Measurements from ENCODE around the gene ETV1.
"Not testable (repeated sequence)": the region's sequence is repeated elsewhere in the genome, so short reads cannot be mapped to it uniquely, and the experiment has no call there.

The ETV1 gene

GRCh38 chr7:13920053-13920697 is 69.3 kb downstream of the ETV1 start:
- DNase-seq, result no peak

GRCh38 chr7:13918333-13918732 is 71.1 kb downstream of the ETV1 start:
- DNase-seq, result not testable (repeated sequence)

DNA sequence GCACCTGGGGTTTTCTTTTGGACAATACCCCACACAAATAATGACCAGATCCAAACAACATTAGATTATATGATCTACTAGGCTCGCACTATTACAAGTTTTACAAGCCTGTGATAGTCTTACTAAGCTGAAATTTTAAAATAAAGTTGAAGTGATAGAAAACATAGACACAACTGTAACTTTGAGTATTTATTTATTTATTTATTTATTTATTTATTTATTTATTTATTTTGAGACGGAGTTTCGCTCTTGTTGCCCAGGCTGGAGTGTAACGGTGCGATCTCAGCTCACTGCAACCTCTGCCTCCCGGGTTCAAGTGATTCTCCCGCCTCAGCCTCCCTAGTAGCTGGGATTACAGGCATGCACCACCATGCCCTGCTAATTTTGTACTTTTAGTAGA is 72.4 kb downstream of the ETV1 start:
- not testable (repeated sequence) for DNase-seq

GRCh38 chr7:13915891-13916290 is 73.6 kb downstream of the ETV1 start:
- DNase-seq, result no peak

DNA sequence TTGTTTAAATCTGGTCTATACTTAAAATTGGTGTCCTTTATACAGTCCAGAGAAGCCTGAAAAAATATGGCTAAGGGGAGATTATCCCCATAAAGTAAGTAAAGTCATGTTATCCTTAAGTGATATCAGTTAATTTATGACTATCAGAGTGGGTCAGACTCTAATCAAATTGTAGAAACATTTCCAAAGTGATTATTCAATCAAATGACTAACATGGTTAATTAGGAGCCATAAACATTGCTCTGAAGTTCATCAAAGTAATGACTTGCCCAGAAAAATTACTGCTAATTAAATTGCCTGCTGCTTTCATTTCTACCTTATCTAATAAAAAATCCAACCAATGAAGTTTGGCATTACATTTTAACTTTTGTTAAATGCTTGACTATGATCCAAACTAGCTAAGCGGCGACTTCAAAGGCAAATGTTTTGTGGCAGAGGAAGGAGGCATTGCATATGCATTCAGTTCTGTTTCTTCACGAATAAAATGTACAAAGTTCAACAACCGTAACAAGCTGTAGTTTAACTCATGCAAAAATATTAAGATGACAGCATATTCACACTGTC is 76.7 kb downstream of the ETV1 start:
- no peak for DNase-seq

DNA sequence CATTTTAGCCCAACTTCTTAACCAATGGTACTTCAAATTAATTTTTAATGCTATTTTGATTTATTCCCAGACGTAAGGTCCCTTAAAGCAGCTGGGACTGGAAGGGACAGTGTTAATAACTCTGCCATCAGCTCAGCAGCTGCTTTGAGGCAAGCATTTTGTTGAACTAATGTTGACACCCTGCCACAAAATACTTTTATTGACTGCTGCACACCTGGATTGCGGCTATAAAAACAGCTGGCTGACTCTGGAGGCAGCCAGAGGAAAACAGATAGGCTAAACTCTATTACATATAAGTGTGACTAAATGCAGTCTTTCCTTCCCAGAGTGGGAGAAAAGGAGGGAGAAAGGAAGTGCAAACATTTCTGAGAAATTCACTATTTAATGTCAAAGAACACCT is 77.6 kb downstream of the ETV1 start:
- no peak for DNase-seq

DNA sequence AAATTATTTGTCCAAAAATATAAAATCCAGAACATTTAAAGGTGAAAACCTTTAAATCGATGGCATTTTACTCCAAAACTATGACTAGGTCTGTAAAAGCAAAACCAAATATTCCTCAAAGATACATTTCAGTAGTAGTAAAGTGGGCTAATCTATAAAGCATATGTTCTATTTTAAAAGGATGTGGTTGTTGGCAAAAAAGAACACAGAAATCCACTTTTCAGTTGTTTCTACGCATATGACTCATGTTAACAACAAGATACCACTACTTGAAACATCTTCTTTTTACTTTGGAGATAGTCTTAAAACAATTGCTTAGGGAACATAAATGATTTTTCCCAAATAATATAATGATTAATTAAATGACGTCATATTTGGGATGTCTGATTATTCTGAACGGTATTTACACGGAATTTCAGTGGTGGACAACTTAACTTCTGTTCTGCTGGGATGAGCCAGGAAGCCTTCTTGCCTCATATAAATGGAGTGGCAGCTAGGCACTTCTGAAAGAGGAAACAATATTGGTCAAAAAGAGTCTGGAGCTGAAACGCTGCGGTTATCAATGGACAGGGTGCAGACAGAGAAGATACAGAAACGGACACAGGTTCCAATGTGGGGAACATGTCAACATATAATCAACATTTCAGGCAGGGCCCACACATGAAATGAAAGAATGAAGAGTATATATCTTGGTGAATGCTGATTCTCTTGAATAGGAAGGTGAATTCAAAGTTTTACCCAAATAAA is 78.5 kb downstream of the ETV1 start:
- no peak for DNase-seq

GRCh38 chr7:13908667-13909397 is 80.6 kb downstream of the ETV1 start:
- DNase-seq, result no peak

- no peak for DNase-seq
Observed at GRCh38 chr7:13907831-13908230, 81.6 kb downstream of the ETV1 start.

- DNase-seq, result no peak
Observed at GRCh38 chr7:13904689-13905088, 84.8 kb downstream of the ETV1 start.

- no peak for DNase-seq
Observed at GRCh38 chr7:13904007-13904406, 85.5 kb downstream of the ETV1 start.

DNA sequence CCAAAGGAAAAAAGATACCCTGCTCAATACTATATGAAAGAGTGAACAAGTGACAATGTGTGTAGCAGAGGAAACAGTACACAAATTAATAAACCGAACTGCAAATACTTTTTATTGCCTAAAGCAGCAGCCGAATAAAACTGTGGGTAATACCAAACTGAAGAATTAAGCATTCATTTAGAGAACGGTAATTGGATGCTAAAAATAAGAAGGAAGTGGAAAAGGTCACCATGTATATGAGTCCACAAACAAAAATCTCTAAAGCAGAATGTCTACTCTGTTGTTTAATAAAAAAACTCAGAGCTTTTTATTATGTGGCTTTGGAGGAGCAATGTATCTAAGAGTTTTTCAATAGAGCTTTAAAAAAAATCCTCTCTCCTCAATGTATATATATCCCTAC is 87.9 kb downstream of the ETV1 start:
- no peak for DNase-seq

GRCh38 chr7:13898957-13899670 is 90.4 kb downstream of the ETV1 start:
- DNase-seq, result no peak

DNA sequence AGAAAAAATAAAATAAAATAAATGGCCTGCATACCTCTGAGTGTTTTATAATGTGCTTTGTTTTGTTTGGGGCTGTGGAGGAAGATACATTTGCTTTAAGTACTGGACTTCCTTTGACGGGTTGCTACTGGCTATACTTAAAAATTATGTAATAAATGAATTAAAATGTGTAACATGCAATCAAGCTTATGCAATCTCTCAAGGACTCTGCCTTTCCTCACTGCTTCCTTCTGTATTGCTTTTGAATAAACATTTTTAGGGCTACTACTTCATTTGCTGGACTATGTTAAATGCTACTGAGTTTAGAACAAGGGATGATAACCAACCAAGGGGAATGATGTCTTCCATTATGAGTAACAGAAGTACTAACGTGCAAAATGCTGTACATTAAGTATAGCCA is 91.6 kb downstream of the ETV1 start:
- no peak for DNase-seq

GRCh38 chr7:13894954-13895353 is 94.5 kb downstream of the ETV1 start:
- no peak for DNase-seq

DNA sequence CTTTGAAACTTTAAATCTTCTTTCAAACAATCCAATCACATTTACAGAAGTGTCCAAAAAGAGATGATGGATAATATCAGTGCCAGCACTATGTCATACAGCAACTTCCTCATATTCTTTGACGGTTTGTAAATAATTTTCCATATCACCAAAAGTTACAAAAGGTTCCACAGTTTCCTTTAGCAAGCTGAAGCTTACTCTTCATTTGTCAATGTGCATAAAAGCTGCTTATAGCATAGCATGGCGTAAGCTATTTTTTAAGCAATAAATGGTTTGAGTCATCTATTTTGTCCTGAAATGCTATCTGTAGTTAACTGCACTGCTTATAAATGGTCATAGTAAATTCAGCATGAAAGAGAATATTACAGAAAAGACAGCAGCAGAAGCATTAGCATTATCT is 95.1 kb downstream of the ETV1 start:
- DNase-seq, result no peak

- no peak for DNase-seq
Observed at GRCh38 chr7:13890793-13891192, 98.7 kb downstream of the ETV1 start.

DNA sequence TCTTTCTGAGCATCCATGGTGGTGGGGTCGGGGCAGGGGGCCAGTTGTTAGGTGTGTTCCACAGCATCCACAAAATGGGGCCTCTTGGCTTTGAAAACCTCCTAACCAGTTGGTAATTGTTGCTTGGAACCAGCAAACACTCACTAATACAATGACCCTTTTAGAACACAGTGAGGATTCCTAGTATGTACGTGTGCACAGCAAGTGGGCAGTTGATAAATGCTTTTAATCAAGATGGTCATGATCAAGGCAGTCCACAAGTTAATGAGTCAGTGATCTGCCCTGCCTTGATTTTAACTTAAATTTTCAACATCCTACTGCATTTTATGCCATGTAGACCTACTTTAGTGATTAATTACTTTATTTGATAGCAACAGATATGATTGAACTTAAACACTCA is 103.1 kb downstream of the ETV1 start:
- DNase-seq, result no peak

DNA sequence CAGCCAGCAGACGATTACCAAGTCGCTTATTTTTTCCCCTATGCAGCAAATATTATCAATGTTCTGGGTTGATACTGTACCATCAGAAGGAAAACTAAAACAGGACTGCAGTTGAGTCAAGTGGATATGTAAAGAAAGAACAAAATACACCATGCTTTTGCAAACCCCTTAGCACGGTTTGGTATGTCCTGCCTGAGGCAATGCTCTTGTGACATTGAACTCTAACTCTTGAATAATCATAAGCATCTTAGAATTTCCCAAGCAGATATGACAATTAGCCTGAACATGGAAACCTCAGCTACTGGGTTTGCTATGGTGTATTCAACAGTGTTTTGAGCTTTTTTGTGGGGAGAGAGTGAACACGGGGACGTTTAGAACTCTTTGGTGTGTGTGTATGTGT is 107.4 kb downstream of the ETV1 start:
- DNase-seq, result no peak

DNA sequence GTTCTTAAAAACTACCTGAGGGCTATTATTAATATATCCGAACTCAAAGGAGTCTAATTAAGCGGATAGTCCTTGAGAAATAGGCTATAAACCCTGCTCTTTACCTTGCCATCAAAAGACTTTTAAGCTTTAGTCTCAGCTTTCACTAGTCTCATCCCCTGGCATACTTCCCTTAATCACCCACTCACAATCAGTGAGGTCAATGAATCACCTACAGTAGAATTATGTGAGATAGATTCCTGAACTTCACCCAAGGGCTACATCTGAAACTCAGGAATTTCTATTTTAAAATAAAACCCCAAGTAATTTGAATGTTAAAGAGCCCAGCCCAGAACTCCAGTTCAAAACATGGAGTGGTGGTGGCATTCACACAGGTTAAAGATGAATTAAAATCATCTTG is 108.7 kb downstream of the ETV1 start:
- DNase-seq, result no peak

- no peak for DNase-seq
Observed at GRCh38 chr7:13879994-13880686, 109.3 kb downstream of the ETV1 start.

DNA sequence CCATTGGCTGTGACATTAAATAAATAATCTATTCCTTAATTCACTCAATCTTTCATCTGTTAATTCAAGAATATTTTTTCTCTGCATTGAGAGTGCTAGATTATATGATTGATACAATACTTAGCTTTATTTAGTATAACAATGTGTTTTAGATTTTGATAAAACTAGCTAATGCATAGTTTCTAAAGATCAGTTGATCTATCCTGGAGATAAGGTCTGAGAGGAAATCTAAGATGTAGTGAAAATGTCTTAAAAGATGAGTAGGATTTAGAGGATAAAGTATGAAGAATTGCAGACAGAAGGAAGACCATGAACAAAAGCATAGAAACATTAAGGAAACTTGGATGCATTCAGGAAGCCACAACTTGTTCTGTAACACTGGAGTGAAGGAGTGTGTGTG is 110.3 kb downstream of the ETV1 start:
- DNase-seq, result no peak

GRCh38 chr7:13878154-13878553 is 111.3 kb downstream of the ETV1 start:
- DNase-seq, result no peak
